SK-N-MC (cell line): Measurements from ENCODE around the gene ACE.
"Not testable (repeated sequence)": the region's sequence is repeated elsewhere in the genome, so short reads cannot be mapped to it uniquely, and the experiment has no call there.

Experiments
- DNase-seq: peaks from one replicate; pipeline ENCODE4 v3.0.0-alpha.2; 2011; ENCODE audit warnings: low read depth, low spot score
- H3K27ac ChIP-seq: fragments of 200-600 bp; sonication (generic); 2 replicates; pipeline ENCODE4 v1.5.1; 2016; ENCODE audit warnings: mixed run types
- H3K36me3 ChIP-seq: fragments of 200-600 bp; sonication (generic); 2 replicates; pipeline ENCODE4 v1.6.1; 2017; ENCODE audit warnings: antibody characterized with exemption, low read length, mixed read lengths; ENCODE audit not compliant: insufficient read depth
- H3K4me3 ChIP-seq: fragments of 200-600 bp; sonication (generic); 2 replicates; pipeline ENCODE4 v1.5.1; 2016
- H3K9ac ChIP-seq: fragments of 200-600 bp; sonication (generic); 2 replicates; pipeline ENCODE4 v1.8.0; 2017; ENCODE audit warnings: mixed run types, mixed read lengths; ENCODE audit not compliant: insufficient read length
- H3K9me3 ChIP-seq: fragments of 200-600 bp; sonication (generic); 2 replicates; pipeline ENCODE4 v1.6.1; 2017; ENCODE audit warnings: low read depth, mild to moderate bottlenecking, antibody characterized with exemption, low read length, moderate library complexity, mixed read lengths
- EZH2 ChIP-seq: fragments of 200-600 bp; sonication (generic); IDR thresholded peaks from one replicate; pipeline ENCODE4 v1.6.1; 2017; ENCODE audit warnings: antibody characterized with exemption
- FOXP2 ChIP-seq: optimal IDR thresholded peaks from 2 replicates; pipeline ENCODE3; 2011; ENCODE audit warnings: mild to moderate bottlenecking, moderate library complexity; ENCODE audit not compliant: insufficient read depth; ENCODE audit errors: extremely low read length, control extremely low read depth
- POLR2AphosphoS5 ChIP-seq: IDR thresholded peaks from 2 replicates; pipeline ENCODE4 v1.6.1; 2012; ENCODE audit warnings: mild to moderate bottlenecking, low read depth, low read length, borderline replicate concordance

The ACE gene

GRCh38 chr17:63455417-63455816, 21.4 kb upstream of the ACE start:
- no peak for DNase-seq
- TF ChIP-seq EZH2 (no peak), FOXP2 (no peak), POLR2AphosphoS5 (no peak)
- Histone ChIP-seq H3K9me3 (no peaks in the 10 kb centered on the region), H3K9ac (no peak overlapping the region), H3K27ac (no peak overlapping the region), H3K4me3 (no peak overlapping the region), H3K36me3 (no peaks in the 10 kb centered on the region)

GRCh38 chr17:63458478-63458877, 18.4 kb upstream of the ACE start:
- no peak overlapping the region for H3K4me3 ChIP-seq
- no peak for DNase-seq
- no peaks in the 10 kb centered on the region for H3K9me3 ChIP-seq
- no peak overlapping the region for H3K9ac ChIP-seq
- TF ChIP-seq POLR2AphosphoS5 (no peak), FOXP2 (no peak), EZH2 (no peak)
- H3K27ac ChIP-seq: no peak overlapping the region
- H3K36me3 ChIP-seq: no peaks in the 10 kb centered on the region

GRCh38 chr17:63460018-63460417, 16.8 kb upstream of the ACE start:
- Histone ChIP-seq H3K9ac (no peak overlapping the region), H3K9me3 (no peaks in the 10 kb centered on the region)
- no peak for DNase-seq

GRCh38 chr17:63463771-63464170, 13.1 kb upstream of the ACE start:
- no peak overlapping the region for H3K9ac ChIP-seq
- no peak overlapping the region for H3K27ac ChIP-seq
- no peak for DNase-seq
- H3K9me3 ChIP-seq: no peaks in the 10 kb centered on the region
- TF ChIP-seq EZH2 (no peak), FOXP2 (no peak), POLR2AphosphoS5 (no peak)
- no peak overlapping the region for H3K4me3 ChIP-seq
- H3K36me3 ChIP-seq: no peaks in the 10 kb centered on the region

More at GRCh38 chr17:63460018-63460417, 16.8 kb upstream of the ACE start:
- no peak overlapping the region for H3K4me3 ChIP-seq
- H3K27ac ChIP-seq: no peak overlapping the region
- H3K36me3 ChIP-seq: no peaks in the 10 kb centered on the region
- TF ChIP-seq EZH2: no peak
- no peak for TF ChIP-seq POLR2AphosphoS5
- no peak for TF ChIP-seq FOXP2

- H3K27ac ChIP-seq: no peak overlapping the region
- TF ChIP-seq POLR2AphosphoS5 (no peak), FOXP2 (no peak), EZH2 (no peak)
- no peak overlapping the region for H3K4me3 ChIP-seq
- no peak overlapping the region for H3K9ac ChIP-seq
- H3K36me3 ChIP-seq: no peaks in the 10 kb centered on the region
- no peak for DNase-seq
- no peaks in the 10 kb centered on the region for H3K9me3 ChIP-seq
Measured at GRCh38 chr17:63464691-63465236, 12.1 kb upstream of the ACE start.

GRCh38 chr17:63468099-63468498, 8.8 kb upstream of the ACE start:
- not testable (repeated sequence) for H3K36me3 ChIP-seq, H3K4me3 ChIP-seq, H3K9ac ChIP-seq, H3K27ac ChIP-seq, DNase-seq, H3K9me3 ChIP-seq

GRCh38 chr17:63474174-63474573, 2.7 kb upstream of the ACE start:
- Histone ChIP-seq H3K9ac (no peak overlapping the region), H3K4me3 (no peak overlapping the region), H3K36me3 (no peaks in the 10 kb centered on the region), H3K9me3 (no peaks in the 10 kb centered on the region), H3K27ac (no peak overlapping the region)
- TF ChIP-seq EZH2 (no peak), FOXP2 (no peak), POLR2AphosphoS5 (no peak)
- no peak for DNase-seq

- Histone ChIP-seq H3K9ac (no peak overlapping the region), H3K9me3 (no peaks in the 10 kb centered on the region), H3K36me3 (no peaks in the 10 kb centered on the region), H3K4me3 (no peak overlapping the region), H3K27ac (no peak overlapping the region)
- DNase-seq: no peak
- TF ChIP-seq EZH2 (no peak), FOXP2 (no peak), POLR2AphosphoS5 (no peak)
Measured at GRCh38 chr17:63474586-63475460, 2.0 kb upstream of the ACE start.
